ENCODE measurements around the gene DOCK4.

Gene DOCK4

DNA sequence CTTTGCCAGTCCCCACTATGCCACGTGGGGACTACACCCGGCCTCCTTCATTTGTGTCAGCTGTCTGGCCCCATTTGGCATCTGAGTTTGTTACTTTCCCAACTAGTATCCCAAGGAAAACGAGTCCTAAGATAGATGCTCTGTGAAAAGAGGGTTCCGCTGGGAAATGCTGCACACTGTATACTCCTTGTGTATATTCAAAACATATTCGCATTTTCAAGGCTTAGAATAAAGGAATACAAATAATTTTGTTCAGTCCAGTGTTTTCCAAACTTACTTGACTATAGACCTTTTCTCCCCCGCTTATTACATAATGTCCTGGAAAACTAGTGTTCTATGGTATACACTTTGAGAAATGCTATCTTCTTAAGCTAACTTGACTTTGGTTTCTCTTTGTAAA is 476.1 kb downstream of the DOCK4 start:
- TF ChIP-seq GABPA (IDR thresholded peaks at IDR 0.05; ENCODE audit: low read depth) = no peak
- TF ChIP-seq, protein P1, sequence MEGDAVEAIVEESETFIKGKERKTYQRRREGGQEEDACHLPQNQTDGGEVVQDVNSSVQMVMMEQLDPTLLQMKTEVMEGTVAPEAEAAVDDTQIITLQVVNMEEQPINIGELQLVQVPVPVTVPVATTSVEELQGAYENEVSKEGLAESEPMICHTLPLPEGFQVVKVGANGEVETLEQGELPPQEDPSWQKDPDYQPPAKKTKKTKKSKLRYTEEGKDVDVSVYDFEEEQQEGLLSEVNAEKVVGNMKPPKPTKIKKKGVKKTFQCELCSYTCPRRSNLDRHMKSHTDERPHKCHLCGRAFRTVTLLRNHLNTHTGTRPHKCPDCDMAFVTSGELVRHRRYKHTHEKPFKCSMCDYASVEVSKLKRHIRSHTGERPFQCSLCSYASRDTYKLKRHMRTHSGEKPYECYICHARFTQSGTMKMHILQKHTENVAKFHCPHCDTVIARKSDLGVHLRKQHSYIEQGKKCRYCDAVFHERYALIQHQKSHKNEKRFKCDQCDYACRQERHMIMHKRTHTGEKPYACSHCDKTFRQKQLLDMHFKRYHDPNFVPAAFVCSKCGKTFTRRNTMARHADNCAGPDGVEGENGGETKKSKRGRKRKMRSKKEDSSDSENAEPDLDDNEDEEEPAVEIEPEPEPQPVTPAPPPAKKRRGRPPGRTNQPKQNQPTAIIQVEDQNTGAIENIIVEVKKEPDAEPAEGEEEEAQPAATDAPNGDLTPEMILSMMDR (IDR thresholded peaks at IDR 0.05; ENCODE audit: insufficient read depth, low read length) = no peak
- H3K27ac ChIP-seq (replicated peaks) = no peak overlapping the region
- H3K4me3 ChIP-seq (replicated peaks; ENCODE audit: insufficient read depth, low read length) = no peak overlapping the region
- H3K27me3 ChIP-seq (ENCODE audit: insufficient read depth, poor library complexity, severe bottlenecking) = no peaks in the 10 kb centered on the region
- no peak for DNase-seq (ENCODE audit: low read depth in 1 of 2, low spot score in 1 of 2)

DNA sequence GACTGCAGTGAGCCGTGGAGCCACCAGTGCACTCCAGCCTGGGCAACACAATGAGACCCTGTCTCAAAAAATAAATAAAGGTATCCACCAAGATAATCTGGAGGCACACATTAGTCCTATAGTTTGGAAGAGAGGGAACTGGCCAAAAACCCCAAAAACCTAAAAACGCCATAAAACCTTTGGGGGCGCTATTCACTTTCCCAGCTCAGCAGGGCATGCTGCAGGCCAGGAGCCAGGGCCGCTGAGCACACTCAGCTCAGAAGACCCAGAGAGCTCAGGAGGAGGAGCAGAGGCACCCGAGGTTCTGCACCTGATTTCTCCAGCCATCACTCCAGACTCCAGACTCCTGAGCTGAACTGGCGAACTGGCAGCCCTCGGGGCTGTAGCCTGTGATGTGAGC is 476.7 kb downstream of the DOCK4 start:
- Histone ChIP-seq H3K27me3 (ENCODE audit: insufficient read depth, poor library complexity, severe bottlenecking) (no peaks in the 10 kb centered on the region), H3K27ac (replicated peaks) (no peak overlapping the region), H3K4me3 (replicated peaks; ENCODE audit: insufficient read depth, low read length) (no peak overlapping the region)
- DNase-seq (ENCODE audit: low read depth in 1 of 2, low spot score in 1 of 2) = no peak
- TF ChIP-seq POLR2AphosphoS5 (IDR thresholded peaks at IDR 0.05; ENCODE audit: low read depth) (no peak), GABPA (IDR thresholded peaks at IDR 0.05; ENCODE audit: low read depth) (no peak), SPI1 (IDR thresholded peaks at IDR 0.05; ENCODE audit: borderline replicate concordance, low read depth) (no peak)
- TF ChIP-seq, protein P1 (IDR thresholded peaks at IDR 0.05; ENCODE audit: insufficient read depth, low read length) = no peak
- TF ChIP-seq, protein P2, sequence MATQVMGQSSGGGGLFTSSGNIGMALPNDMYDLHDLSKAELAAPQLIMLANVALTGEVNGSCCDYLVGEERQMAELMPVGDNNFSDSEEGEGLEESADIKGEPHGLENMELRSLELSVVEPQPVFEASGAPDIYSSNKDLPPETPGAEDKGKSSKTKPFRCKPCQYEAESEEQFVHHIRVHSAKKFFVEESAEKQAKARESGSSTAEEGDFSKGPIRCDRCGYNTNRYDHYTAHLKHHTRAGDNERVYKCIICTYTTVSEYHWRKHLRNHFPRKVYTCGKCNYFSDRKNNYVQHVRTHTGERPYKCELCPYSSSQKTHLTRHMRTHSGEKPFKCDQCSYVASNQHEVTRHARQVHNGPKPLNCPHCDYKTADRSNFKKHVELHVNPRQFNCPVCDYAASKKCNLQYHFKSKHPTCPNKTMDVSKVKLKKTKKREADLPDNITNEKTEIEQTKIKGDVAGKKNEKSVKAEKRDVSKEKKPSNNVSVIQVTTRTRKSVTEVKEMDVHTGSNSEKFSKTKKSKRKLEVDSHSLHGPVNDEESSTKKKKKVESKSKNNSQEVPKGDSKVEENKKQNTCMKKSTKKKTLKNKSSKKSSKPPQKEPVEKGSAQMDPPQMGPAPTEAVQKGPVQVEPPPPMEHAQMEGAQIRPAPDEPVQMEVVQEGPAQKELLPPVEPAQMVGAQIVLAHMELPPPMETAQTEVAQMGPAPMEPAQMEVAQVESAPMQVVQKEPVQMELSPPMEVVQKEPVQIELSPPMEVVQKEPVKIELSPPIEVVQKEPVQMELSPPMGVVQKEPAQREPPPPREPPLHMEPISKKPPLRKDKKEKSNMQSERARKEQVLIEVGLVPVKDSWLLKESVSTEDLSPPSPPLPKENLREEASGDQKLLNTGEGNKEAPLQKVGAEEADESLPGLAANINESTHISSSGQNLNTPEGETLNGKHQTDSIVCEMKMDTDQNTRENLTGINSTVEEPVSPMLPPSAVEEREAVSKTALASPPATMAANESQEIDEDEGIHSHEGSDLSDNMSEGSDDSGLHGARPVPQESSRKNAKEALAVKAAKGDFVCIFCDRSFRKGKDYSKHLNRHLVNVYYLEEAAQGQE (IDR thresholded peaks at IDR 0.05; ENCODE audit: insufficient replicate concordance, low read depth) = no peak

DNA sequence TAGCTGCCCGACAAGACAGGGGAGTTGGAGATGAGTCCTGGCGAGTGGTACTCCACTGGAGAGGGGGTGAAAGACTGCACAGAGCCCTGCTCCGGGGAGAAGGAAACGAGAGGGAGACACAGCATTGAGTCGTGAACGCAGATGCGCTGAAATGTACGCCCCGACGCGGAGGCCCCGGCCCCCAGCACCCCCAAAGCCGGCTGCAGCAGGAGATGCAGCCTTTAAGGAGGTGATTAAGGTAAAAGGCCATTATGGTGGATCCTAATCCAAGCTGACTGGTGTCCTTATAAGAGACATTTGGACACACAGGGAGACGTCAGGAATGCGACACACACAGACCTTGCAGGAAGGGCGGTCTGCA is 477.6 kb downstream of the DOCK4 start:
- Histone ChIP-seq H3K27ac (replicated peaks) (no peak overlapping the region), H3K4me3 (replicated peaks; ENCODE audit: insufficient read depth, low read length) (no peak overlapping the region), H3K27me3 (ENCODE audit: insufficient read depth, poor library complexity, severe bottlenecking) (no peaks in the 10 kb centered on the region)
- TF ChIP-seq, protein P1 (IDR thresholded peaks at IDR 0.05; ENCODE audit: insufficient read depth, low read length) = no peak
- no peak for TF ChIP-seq POLR2AphosphoS5 (IDR thresholded peaks at IDR 0.05; ENCODE audit: low read depth)
- no peak for TF ChIP-seq GABPA (IDR thresholded peaks at IDR 0.05; ENCODE audit: low read depth)
- TF ChIP-seq SPI1 (IDR thresholded peaks at IDR 0.05; ENCODE audit: borderline replicate concordance, low read depth) = no peak
- TF ChIP-seq, protein P2 (IDR thresholded peaks at IDR 0.05; ENCODE audit: insufficient replicate concordance, low read depth) = no peak
- DNase-seq (ENCODE audit: low read depth in 1 of 2, low spot score in 1 of 2) = no peak

DNA sequence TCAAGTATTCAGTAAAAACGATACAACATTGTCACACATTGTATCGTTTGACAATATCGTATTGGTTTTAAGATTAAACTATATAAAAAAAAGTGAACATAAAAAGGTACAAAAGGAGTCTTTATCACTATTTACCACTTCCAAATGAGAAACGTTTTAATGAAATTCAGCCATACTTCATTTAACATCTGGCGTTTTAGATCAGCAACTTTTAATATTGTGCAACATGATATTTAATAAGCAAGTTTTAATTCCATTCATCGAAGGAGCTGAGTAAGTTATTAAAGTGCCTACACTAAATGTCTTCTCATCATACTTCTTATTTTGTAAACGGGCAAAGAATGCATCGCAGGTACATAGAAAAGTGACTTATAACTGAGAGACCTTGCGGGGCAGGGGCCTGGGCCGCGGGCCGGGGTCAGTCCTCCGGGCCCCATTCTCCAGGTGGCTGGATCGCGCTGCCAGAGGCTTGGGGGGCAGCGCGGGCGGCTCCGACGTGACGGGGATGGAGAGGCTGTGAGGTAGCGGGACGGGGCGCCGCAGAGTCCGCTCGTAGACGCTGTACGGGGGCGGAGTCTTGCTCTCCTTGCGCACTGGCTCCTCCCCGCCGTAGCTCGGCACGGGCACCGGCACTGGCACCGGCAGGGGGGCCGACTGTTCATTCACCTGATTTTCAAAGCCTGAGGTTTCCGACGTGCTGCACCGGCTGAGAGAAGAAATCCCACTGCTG is 478.1 kb downstream of the DOCK4 start:
- no peak overlapping the region for H3K4me3 ChIP-seq (replicated peaks; ENCODE audit: insufficient read depth, low read length)
- H3K27me3 ChIP-seq (ENCODE audit: insufficient read depth, poor library complexity, severe bottlenecking) = no peaks in the 10 kb centered on the region
- TF ChIP-seq POLR2AphosphoS5 (IDR thresholded peaks at IDR 0.05; ENCODE audit: low read depth) (no peak), GABPA (IDR thresholded peaks at IDR 0.05; ENCODE audit: low read depth) (no peak), SPI1 (IDR thresholded peaks at IDR 0.05; ENCODE audit: borderline replicate concordance, low read depth) (no peak)
- TF ChIP-seq, protein P2 (IDR thresholded peaks at IDR 0.05; ENCODE audit: insufficient replicate concordance, low read depth) = no peak
- TF ChIP-seq, protein P1 (IDR thresholded peaks at IDR 0.05; ENCODE audit: insufficient read depth, low read length) = no peak
- DNase-seq (ENCODE audit: low read depth in 1 of 2, low spot score in 1 of 2) = no peak
- H3K27ac ChIP-seq (replicated peaks) = no peak overlapping the region
